ENCODE data around the gene PITX2. TPM values are rescaled to one million over a fixed set of nuclear protein-coding genes. Genes with fewer than 3 reads are reported as not detected.

PITX2 gene
- polyA plus RNA-seq, 2 donors = 1.3 to 2.1 TPM

DNA sequence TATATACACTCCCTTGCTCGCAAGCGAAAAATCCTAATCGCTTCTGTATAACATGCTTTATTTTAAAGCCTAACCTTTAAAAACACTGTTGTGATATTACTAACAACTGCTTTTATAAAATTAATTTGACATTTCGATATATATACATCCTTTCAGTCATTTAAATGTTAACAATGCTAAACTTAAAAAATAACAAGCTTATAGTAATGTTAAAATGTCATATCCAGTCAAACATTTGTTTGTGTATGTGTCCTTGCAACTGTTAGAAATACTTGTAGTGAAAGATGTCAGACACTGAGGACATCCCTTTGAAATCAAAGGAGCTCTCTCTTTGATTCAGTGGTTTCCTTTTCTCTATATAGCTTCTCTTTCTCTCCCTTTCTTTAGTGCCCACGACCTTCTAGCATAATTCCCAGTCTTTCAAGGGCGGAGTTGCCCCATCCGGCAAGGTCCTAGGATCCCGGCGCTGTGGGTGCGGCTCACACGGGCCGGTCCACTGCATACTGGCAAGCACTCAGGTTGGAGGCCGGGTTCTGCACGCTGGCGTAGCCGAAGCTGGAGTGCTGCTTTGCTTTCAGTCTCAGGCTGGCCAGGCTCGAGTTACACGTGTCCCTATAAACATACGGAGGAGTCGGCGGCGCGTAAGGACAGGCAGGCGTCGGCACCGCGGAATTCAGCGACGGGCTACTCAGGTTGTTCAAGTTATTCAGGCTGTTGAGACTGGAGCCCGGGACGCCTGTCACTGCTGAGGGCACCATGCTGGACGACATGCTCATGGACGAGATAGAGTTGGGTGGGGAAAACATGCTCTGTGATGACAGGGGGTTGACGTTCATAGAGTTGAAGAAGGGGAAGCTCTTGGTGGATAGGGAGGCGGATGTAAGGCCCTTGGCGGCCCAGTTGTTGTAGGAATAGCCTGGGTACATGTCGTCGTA is 5.0 kb downstream of the PITX2 start:
- H3K36me3 ChIP-seq (ENCODE audit: control insufficient read depth in 2 of 2, insufficient read depth in 2 of 2, low read length in 1 of 2) = no peaks in the 10 kb centered on the region
- 21 to 25% methylated on average over 38 of the region's 38 CpGs for WGBS, 2 donors
- peaks cover 0 to 55% of the 10 kb centered on the region in 2 donors for H3K27me3 ChIP-seq (ENCODE audit: control insufficient read depth in 1 of 2, insufficient read depth in 2 of 2, low read length in 2 of 2)
- peaks cover 3 to 36% of the 10 kb centered on the region in 2 donors for H3K9me3 ChIP-seq (ENCODE audit: control insufficient read depth in 2 of 2, insufficient read depth in 1 of 2, low read depth in 1 of 2, low read length in 1 of 2)
- H3K4me3 ChIP-seq (ENCODE audit: low read depth in 1 of 2, low read length in 2 of 2) = peak overlapping the region in 1 of 2 donors; percentile 11
- peaks cover 5 to 22% of the 10 kb centered on the region in 2 donors for H3K4me1 ChIP-seq (ENCODE audit: control insufficient read depth in 2 of 2, insufficient read depth in 2 of 2, low read length in 1 of 2)
- H3K27ac ChIP-seq (ENCODE audit: low read depth in 2 of 2, low read length in 1 of 2) = peak overlapping the region in 1 of 2 donors; percentile 22

DNA sequence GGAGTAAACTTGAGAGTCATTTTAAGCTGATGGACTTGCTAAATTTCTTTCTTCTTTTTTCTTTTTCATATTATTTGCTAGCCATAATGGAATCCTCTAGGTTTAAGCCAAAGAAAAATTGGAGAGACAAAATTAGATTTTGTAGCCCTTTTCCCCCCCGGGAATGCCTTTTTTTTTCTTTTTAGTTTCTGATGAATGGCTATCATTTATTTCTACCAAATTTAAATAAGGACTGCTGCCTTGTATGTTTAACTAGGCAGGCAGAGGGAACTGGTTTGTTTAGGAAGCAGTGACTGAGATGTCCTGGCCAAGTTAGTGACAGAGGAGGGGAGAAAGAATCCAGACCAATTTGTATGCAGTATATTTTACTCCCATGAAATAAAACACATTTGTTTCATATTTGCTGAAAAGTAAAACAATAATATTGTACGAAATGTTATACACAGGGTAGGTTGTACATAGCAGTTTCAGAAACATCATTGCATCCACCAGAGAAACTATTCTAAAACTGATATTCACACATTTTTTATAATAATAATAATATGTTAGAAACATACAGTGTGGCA is 5.7 kb downstream of the PITX2 start:
- no peak overlapping the region for H3K27ac ChIP-seq (ENCODE audit: low read depth in 2 of 2, low read length in 1 of 2)
- peaks cover 2 to 55% of the 10 kb centered on the region in 2 donors for H3K27me3 ChIP-seq (ENCODE audit: control insufficient read depth in 1 of 2, insufficient read depth in 2 of 2, low read length in 2 of 2)
- peaks cover 2 to 19% of the 10 kb centered on the region in 2 donors for H3K4me1 ChIP-seq (ENCODE audit: control insufficient read depth in 2 of 2, insufficient read depth in 2 of 2, low read length in 1 of 2)
- WGBS, 2 donors = 34 to 47% methylated on average over 2 of the region's 2 CpGs
- no peaks in the 10 kb centered on the region for H3K36me3 ChIP-seq (ENCODE audit: control insufficient read depth in 2 of 2, insufficient read depth in 2 of 2, low read length in 1 of 2)
- no peak overlapping the region for H3K4me3 ChIP-seq (ENCODE audit: low read depth in 1 of 2, low read length in 2 of 2)
- H3K9me3 ChIP-seq (ENCODE audit: control insufficient read depth in 2 of 2, insufficient read depth in 1 of 2, low read depth in 1 of 2, low read length in 1 of 2) = peaks cover 3 to 36% of the 10 kb centered on the region in 2 donors

DNA sequence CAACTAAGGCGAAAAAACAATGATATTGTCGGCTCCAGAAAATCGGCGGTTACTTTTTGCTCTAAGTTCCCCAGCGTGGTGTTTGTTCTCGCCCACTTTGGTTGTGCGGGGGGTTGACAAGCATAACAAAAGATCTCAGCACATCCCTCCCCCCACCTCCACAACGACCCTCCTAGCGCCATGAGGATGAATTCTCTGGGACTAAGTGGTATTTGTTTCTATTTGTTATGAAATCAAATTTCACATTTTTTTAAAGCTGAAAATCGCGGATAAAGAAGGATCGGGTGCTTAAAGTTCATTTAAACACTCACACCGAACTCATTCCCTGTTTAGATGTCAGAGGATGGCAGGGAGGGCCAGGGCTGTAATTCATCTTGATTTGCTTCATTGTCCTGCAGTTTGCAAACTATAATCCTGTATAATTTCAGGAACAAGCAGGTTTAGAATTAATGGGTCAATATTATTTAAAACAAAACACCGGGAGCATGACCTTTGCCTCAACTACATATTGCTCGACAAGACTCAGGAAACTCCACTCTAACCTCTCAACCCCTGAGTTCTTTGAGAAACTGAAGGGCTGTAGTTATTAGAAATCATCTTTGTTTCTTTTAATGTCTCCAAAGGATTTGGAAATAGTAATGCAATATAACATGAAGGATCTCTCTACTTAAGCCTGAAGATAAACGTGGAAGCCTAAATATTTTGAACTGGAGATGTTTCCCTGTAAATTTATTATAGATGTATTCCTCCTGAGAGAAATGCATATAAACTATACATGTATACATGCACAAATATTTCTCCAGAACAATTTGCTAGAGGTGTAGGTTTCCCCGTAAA is 6.4 kb downstream of the PITX2 start:
- H3K9me3 ChIP-seq (ENCODE audit: control insufficient read depth in 2 of 2, insufficient read depth in 1 of 2, low read depth in 1 of 2, low read length in 1 of 2) = peaks cover 3 to 31% of the 10 kb centered on the region in 2 donors
- 16 to 22% methylated on average over 17 of the region's 17 CpGs for WGBS, 2 donors
- peaks cover 3 to 55% of the 10 kb centered on the region in 2 donors for H3K27me3 ChIP-seq (ENCODE audit: control insufficient read depth in 1 of 2, insufficient read depth in 2 of 2, low read length in 2 of 2)
- no peak overlapping the region for H3K27ac ChIP-seq (ENCODE audit: low read depth in 2 of 2, low read length in 1 of 2)
- H3K4me1 ChIP-seq (ENCODE audit: control insufficient read depth in 2 of 2, insufficient read depth in 2 of 2, low read length in 1 of 2) = peaks cover 1 to 12% of the 10 kb centered on the region in 2 donors
- no peak overlapping the region for H3K4me3 ChIP-seq (ENCODE audit: low read depth in 1 of 2, low read length in 2 of 2)
- no peaks in the 10 kb centered on the region for H3K36me3 ChIP-seq (ENCODE audit: control insufficient read depth in 2 of 2, insufficient read depth in 2 of 2, low read length in 1 of 2)

DNA sequence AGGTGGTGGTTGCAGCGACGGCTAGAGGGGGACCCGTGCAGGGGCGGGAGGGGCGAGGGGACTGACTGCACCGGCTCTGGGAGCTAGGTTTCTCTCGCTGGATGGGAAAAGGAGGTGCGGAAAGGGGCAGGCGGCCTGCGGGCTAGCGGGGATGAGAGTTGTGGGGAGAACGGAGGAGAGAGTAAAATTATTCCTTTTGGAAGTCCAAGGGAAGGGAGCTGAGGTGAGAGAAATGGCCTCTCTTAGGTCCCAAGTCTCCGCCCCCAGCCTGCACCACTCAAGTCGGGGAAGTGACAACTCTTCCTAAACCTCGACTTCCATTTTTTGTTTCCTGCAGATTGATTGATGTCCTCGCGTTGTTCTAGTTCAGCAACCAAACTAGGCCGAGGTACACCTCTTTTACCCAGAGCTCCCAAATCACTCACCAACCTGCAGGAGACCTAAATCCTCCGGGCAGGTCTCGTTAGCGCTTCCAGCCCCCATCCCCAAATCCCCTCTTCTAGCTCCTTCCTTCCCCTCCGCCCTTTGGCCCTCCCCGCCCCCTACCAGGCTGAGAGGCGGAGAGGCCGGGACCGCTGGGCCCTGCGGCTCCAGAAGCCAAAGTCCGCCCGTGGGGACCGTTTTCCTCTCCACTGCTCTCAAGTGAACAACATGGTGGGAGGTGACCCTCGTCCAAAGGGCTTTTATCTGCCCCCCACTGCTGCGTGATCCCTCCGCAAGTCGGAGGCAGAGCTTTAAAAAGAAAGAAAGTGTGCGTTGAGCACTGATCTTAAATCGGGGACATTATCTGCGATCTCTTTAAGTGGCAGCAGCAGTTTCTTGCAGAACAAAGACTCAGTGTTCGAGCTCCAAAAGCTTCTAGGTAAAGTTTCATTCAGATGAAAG is 7.3 kb downstream of the PITX2 start:
- peaks cover 3 to 6% of the 10 kb centered on the region in 2 donors for H3K4me1 ChIP-seq (ENCODE audit: control insufficient read depth in 2 of 2, insufficient read depth in 2 of 2, low read length in 1 of 2)
- H3K9me3 ChIP-seq (ENCODE audit: control insufficient read depth in 2 of 2, insufficient read depth in 1 of 2, low read depth in 1 of 2, low read length in 1 of 2) = peaks cover 3 to 32% of the 10 kb centered on the region in 2 donors
- no peak overlapping the region for H3K27ac ChIP-seq (ENCODE audit: low read depth in 2 of 2, low read length in 1 of 2)
- peaks cover 3 to 60% of the 10 kb centered on the region in 2 donors for H3K27me3 ChIP-seq (ENCODE audit: control insufficient read depth in 1 of 2, insufficient read depth in 2 of 2, low read length in 2 of 2)
- 27 to 32% methylated on average over 38 of the region's 38 CpGs for WGBS, 2 donors
- no peaks in the 10 kb centered on the region for H3K36me3 ChIP-seq (ENCODE audit: control insufficient read depth in 2 of 2, insufficient read depth in 2 of 2, low read length in 1 of 2)
- H3K4me3 ChIP-seq (ENCODE audit: low read depth in 1 of 2, low read length in 2 of 2) = no peak overlapping the region

DNA sequence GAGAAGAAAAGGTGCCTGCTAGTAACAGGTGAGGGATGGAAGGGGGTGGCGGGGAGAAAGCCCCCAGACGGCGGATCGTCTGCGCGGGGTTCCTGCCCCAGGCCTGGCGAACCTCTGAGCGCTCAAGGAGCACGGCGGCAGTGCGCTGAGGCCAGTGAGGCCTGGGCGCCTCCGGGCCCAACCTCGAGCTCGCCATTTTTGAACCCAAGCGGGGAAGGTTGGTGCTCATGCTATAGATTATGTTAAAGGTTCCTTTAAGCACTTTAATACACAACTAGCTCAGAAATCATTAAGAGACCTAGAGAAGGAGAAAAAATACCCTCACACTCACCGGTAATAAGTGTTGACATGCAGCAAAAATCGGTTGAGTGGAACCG is 7.9 kb downstream of the PITX2 start:
- Histone ChIP-seq H3K27ac (ENCODE audit: low read depth in 2 of 2, low read length in 1 of 2) (no peak overlapping the region), H3K4me1 (ENCODE audit: control insufficient read depth in 2 of 2, insufficient read depth in 2 of 2, low read length in 1 of 2) (peaks cover 3 to 6% of the 10 kb centered on the region in 2 donors), H3K4me3 (ENCODE audit: low read depth in 1 of 2, low read length in 2 of 2) (no peak overlapping the region), H3K36me3 (ENCODE audit: control insufficient read depth in 2 of 2, insufficient read depth in 2 of 2, low read length in 1 of 2) (no peaks in the 10 kb centered on the region), H3K9me3 (ENCODE audit: control insufficient read depth in 2 of 2, insufficient read depth in 1 of 2, low read depth in 1 of 2, low read length in 1 of 2) (peaks cover 3 to 32% of the 10 kb centered on the region in 2 donors), H3K27me3 (ENCODE audit: control insufficient read depth in 1 of 2, insufficient read depth in 2 of 2, low read length in 2 of 2) (peaks cover 3 to 61% of the 10 kb centered on the region in 2 donors)
- 38 to 43% methylated on average over 19 of the region's 19 CpGs for WGBS, 2 donors

DNA sequence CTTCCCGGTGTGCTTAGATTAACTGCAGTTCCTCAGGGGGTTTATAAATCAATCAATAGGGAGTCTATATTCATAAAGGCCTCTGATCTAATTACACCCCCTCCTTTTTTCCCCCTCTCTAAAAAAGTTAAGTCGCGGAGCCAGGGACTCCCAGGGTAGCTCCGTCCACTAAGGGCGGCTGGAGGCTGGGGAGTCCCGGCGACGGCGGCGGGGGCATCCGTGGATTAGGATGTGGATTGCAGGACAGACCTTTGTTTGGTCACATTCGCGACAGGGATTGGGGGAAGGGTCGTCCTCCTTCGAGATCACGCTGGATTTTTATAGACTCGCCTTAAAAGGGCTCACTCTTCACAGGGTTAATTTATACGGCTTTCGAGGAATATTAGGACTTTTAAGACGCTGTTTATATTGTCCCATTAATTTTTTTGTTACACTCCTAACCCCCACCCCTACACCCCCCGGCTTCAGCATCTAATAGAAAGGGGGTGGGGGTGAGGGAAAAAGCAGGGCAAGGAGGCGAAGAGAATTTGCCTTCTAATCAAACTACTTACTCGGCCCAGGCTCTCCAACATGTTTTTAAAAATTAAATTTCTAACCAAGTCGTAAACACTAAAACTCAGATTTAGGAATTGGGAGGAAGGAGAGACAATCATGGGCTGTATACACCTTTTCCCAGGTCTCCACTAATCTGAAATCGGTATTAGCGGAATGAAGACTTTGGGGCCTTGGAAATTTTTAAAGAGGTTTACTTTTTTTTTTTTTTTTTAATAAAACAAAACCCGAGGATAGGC is 8.5 kb downstream of the PITX2 start:
- Histone ChIP-seq H3K36me3 (ENCODE audit: control insufficient read depth in 2 of 2, insufficient read depth in 2 of 2, low read length in 1 of 2) (no peaks in the 10 kb centered on the region), H3K4me3 (ENCODE audit: low read depth in 1 of 2, low read length in 2 of 2) (no peak overlapping the region), H3K27me3 (ENCODE audit: control insufficient read depth in 1 of 2, insufficient read depth in 2 of 2, low read length in 2 of 2) (peaks cover 7 to 58% of the 10 kb centered on the region in 2 donors), H3K9me3 (ENCODE audit: control insufficient read depth in 2 of 2, insufficient read depth in 1 of 2, low read depth in 1 of 2, low read length in 1 of 2) (peaks cover 2 to 30% of the 10 kb centered on the region in 2 donors), H3K27ac (ENCODE audit: low read depth in 2 of 2, low read length in 1 of 2) (no peak overlapping the region), H3K4me1 (ENCODE audit: control insufficient read depth in 2 of 2, insufficient read depth in 2 of 2, low read length in 1 of 2) (peaks cover 3 to 6% of the 10 kb centered on the region in 2 donors)
- WGBS, 2 donors = 27 to 35% methylated on average over 27 of the region's 27 CpGs

DNA sequence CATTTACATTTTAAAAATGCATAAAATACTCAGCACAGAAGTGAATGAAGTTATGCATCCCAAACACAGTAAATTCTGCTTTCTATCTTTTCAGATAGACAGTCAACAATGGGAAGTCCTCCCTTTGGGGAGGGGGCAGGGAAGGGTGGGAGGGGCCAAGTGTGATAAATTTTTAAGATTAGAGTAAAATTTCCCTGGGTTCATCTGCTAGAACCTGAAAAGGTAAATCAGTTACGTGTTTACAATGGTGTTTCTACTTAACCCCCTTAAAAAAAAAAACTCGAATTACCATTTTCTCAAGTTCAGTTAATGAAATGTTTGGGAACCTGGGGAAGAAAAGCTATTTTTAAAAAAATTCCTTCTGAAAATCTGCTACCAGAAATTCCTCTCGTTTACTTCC is 9.1 kb downstream of the PITX2 start:
- 29 to 36% methylated on average over 3 of the region's 3 CpGs for WGBS, 2 donors
- peaks cover 7 to 52% of the 10 kb centered on the region in 2 donors for H3K27me3 ChIP-seq (ENCODE audit: control insufficient read depth in 1 of 2, insufficient read depth in 2 of 2, low read length in 2 of 2)
- no peak overlapping the region for H3K27ac ChIP-seq (ENCODE audit: low read depth in 2 of 2, low read length in 1 of 2)
- H3K4me1 ChIP-seq (ENCODE audit: control insufficient read depth in 2 of 2, insufficient read depth in 2 of 2, low read length in 1 of 2) = peaks cover 3 to 6% of the 10 kb centered on the region in 2 donors
- no peak overlapping the region for H3K4me3 ChIP-seq (ENCODE audit: low read depth in 1 of 2, low read length in 2 of 2)
- no peaks in the 10 kb centered on the region for H3K36me3 ChIP-seq (ENCODE audit: control insufficient read depth in 2 of 2, insufficient read depth in 2 of 2, low read length in 1 of 2)
- peaks cover 0 to 23% of the 10 kb centered on the region in 2 donors for H3K9me3 ChIP-seq (ENCODE audit: control insufficient read depth in 2 of 2, insufficient read depth in 1 of 2, low read depth in 1 of 2, low read length in 1 of 2)

DNA sequence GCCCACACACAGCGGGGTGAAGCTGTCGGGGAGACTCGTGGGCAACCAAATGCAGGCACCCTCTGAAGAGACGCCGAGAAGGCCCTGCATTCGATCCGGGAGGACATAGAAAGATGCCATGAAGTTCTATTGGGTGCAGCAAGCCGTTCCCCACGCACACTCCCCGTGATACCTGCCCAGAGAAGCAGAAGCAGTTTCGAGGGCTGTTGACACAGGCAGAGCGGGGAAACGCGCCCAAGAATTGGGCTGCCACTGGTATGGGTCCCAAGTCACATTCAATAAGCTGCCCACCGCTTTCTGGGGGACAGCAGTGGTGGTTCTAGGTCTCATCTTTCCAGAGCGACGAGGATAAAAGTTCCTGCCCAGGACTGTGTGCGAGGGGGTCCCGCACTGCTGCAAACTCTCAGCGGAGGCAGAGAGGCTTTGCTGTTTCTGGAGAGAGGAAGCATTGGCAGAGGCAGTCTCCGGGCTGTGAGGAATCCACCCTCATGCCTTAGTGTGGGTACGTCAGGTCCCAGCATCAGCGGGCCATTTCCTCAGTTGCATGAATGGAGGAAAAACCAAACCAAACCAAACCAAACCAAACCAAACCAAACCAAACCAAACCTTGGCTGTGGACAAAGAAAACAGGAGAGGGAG is 10.1 kb downstream of the PITX2 start:
- Histone ChIP-seq H3K4me1 (ENCODE audit: control insufficient read depth in 2 of 2, insufficient read depth in 2 of 2, low read length in 1 of 2) (peaks cover 0 to 3% of the 10 kb centered on the region in 2 donors), H3K4me3 (ENCODE audit: low read depth in 1 of 2, low read length in 2 of 2) (no peak overlapping the region), H3K9me3 (ENCODE audit: control insufficient read depth in 2 of 2, insufficient read depth in 1 of 2, low read depth in 1 of 2, low read length in 1 of 2) (peaks cover 0 to 18% of the 10 kb centered on the region in 2 donors), H3K27me3 (ENCODE audit: control insufficient read depth in 1 of 2, insufficient read depth in 2 of 2, low read length in 2 of 2) (peaks cover 7 to 47% of the 10 kb centered on the region in 2 donors), H3K36me3 (ENCODE audit: control insufficient read depth in 2 of 2, insufficient read depth in 2 of 2, low read length in 1 of 2) (no peaks in the 10 kb centered on the region), H3K27ac (ENCODE audit: low read depth in 2 of 2, low read length in 1 of 2) (no peak overlapping the region)
- 26 to 28% methylated on average over 23 of the region's 23 CpGs for WGBS, 2 donors
